ENCODE results near the gene FUBP1. TPM values are rescaled to one million over a fixed set of nuclear protein-coding genes. Genes with fewer than 3 reads are reported as not detected.

The FUBP1 gene
- total RNA-seq, 1 experiment from 2014 or later = 271 TPM

GRCh38 chr1:77955709-77956108 lies 23.2 kb downstream of the FUBP1 start:
- Histone ChIP-seq H2BK20ac (ENCODE audit: low read depth, low read length, poor library complexity, severe bottlenecking) (no peak overlapping the region), H3K23ac (ENCODE audit: insufficient read length, low read depth, low read length) (no peak overlapping the region), H3K23me2 (ENCODE audit: insufficient read length, low read depth, low read length, poor library complexity, severe bottlenecking) (no peaks in the 10 kb centered on the region), H3K9ac (ENCODE audit: extremely low read depth, insufficient read length, low read length) (no peak overlapping the region), H3K18ac (ENCODE audit: insufficient read length, low read depth, low read length) (no peak overlapping the region), H3K27me3 (ENCODE audit: insufficient read depth, low read length) (no peaks in the 10 kb centered on the region), H3T11ph (ENCODE audit: low read length) (no peak overlapping the region), H2BK12ac (ENCODE audit: insufficient read length, low read depth, low read length) (no peak overlapping the region), H4K8ac (replicated peaks; ENCODE audit: insufficient read length, low read depth, low read length) (no peak overlapping the region), H3K4me1 (ENCODE audit: insufficient read depth, low read length) (no peaks in the 10 kb centered on the region), H2AFZ (ENCODE audit: low read length) (no peak overlapping the region), H4K91ac (ENCODE audit: insufficient read length, low read depth, low read length) (no peak overlapping the region), H4K20me1 (ENCODE audit: control insufficient read depth, insufficient read depth, insufficient read length) (no peaks in the 10 kb centered on the region), H2BK15ac (ENCODE audit: low read depth, low read length) (no peak overlapping the region), H2BK5ac (ENCODE audit: insufficient read length, low read length) (no peak overlapping the region), H3K14ac (ENCODE audit: insufficient read depth, low read length) (no peak overlapping the region), H3K27ac (ENCODE audit: insufficient read length, low read depth, low read length) (no peak overlapping the region), H3K4me2 (ENCODE audit: insufficient read depth, insufficient read length, low read length) (no peak overlapping the region), H3K79me2 (ENCODE audit: insufficient read depth, low read length) (no peaks in the 10 kb centered on the region), H3K4ac (ENCODE audit: low read depth, low read length) (no peak overlapping the region), H2AK5ac (ENCODE audit: insufficient read length, low read length) (no peak overlapping the region), H2BK120ac (ENCODE audit: low read depth, low read length, poor library complexity, severe bottlenecking) (no peak overlapping the region), H3K79me1 (ENCODE audit: insufficient read depth, low read depth, low read length, poor library complexity, severe bottlenecking) (peaks cover 7% of the 10 kb centered on the region), H3K56ac (ENCODE audit: insufficient read length, low read depth, low read length) (no peak overlapping the region), H3K9me3 (ENCODE audit: control insufficient read depth, low read depth, low read length) (no peaks in the 10 kb centered on the region), H4K5ac (ENCODE audit: insufficient read length, low read depth, low read length) (no peak overlapping the region)
- 100% methylated on average over 1 of the region's 3 CpGs for WGBS (ENCODE audit: extremely low coverage, insufficient read length, low lambda C conversion rate)
- DNase-seq = no peak
- peaks cover 48 to 89% (median 89%) of the 10 kb centered on the region in 3 experiments for H3K36me3 Mint-ChIP-seq (ENCODE audit: insufficient read depth in 1 of 3, low read depth in 3 of 3)
- H3K4me3 Mint-ChIP-seq = no peak overlapping the region
- H3K4me1 Mint-ChIP-seq = no peaks in the 10 kb centered on the region
- no peak overlapping the region for H3K27ac Mint-ChIP-seq
- no peaks in the 10 kb centered on the region for H3K27me3 Mint-ChIP-seq (ENCODE audit: low read depth)
- no peaks in the 10 kb centered on the region for H3K9me3 Mint-ChIP-seq
- no peak for TF ChIP-seq CTCF (conservative IDR thresholded peaks at IDR 0.05)

All from H9 (cell line).